Caki2 (cell line): ENCODE results near the gene PAXX. TPM values are rescaled to one million over a fixed set of nuclear protein-coding genes. Genes with fewer than 3 reads are reported as not detected.

Experiments
- DNase-seq: peaks from one replicate; pipeline ENCODE4 v3.0.0-alpha.2; 2015; ENCODE audit warnings: low read depth
- in situ Hi-C: cut with HindIII; loops from 2 replicates; pipeline ENCODE4 v1.10.0; 2016; ENCODE audit warnings: low sequenced_read_pairs, low pct_unique_long_range_greater_than_20kb, mixed read lengths
- total RNA-seq: library from RNA; depleted of rRNA; stranded (reverse); fragments of >200 nt; shearing (Covaris generic); gene quantifications from 2 replicates; pipeline ENCODE4 v1.2.3, GENCODE V29; 2014; ENCODE audit warnings: low replicate concordance

Gene PAXX
- total RNA-seq, 1 experiment from 2014 or later = 137 TPM

DNA sequence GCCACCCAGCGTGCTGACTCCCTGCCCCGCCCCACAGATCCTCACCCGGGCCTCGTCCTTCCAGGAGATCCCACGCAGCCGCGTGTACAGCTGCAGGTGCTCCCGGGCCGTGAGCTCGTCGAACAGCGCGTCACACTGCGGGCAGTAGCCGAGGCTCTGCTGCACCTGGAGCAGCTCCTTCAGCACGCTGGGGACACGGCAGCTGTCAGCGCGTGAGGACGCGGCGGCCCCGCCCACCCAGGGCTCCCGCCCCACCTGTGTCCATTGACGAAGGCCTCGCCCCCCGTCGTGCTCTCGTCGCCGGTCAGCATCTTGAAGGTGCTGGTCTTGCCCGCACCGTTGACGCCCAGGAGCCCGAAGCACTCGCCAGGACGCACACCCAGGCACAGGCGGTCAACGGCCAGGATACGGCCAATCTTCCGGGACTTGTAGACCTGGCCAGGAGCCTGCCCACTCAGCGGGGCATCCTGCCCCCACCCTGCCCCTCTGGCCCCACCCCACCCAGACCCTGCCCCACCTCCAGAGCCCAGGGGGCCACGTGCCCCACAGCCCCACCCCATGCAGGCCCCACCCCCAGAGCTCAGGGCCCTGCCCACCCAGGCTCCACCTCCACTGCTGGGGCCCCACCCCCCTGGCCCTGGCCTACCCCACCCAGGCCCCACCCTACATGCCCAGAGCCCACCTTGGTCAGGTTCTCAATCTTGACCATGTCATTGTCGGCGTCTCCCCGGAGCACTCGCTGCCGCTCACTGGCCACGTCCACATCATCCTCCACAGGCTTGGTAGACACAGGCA is 17.9 kb downstream of the PAXX start:
- in situ Hi-C loops = no loop called here
- no peak for DNase-seq

DNA sequence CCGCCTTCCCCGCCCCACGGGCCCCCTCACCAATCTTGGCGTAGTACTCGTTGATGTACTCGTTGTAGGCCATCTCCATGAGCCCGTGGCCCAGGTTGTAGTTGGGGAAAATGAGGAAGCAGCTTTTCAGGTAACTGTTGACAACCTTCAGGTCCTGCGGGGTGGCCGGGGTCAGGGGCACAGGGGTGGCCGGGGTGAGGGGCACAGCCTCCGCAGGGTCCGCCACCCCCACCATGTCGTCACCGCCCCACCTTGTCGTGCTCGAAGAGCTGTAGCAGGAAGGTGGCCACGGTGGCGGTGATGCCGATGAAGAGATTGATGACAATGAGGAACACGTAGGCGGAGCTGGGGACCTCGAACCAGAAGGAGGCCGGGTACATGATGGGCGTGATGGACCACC is 18.9 kb downstream of the PAXX start:
- in situ Hi-C loops = no loop called here
- no peak for DNase-seq

DNA sequence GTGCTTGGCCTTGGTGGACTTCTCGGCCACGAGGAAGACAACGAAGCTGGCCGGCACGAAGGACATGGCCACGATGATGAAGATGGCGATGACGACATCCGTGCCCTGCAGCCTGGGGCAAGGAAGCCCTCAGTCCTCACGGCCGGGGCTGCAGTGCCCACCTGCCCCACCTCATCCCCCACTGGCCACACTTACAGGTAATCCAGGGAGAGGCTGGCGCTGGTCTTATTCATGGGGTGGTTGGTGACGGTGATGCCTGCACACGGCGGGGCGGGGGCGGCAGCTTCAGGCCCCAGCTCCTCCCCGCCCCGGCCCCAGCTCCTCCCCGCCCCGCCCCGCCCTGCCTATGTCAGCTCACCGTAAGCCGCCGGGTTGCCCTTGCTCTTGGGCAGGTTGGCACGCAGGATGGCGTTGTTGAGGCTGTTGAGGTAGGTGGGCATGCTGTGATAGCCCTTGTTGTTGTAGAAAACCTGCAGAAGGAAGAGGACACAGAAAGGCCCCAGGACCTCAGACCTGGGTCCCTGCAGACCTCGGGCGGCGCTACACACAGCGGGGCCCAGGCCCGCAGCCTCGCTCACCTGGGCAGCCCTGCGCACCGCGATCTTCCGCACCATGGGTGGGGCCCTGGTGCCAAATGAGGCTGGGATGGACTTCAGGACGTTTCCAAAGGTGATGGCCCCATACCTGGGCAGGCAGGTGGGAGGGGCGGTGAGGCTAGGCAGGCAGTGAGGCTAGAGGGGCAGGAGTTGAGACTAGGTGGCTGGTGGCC is 19.9 kb downstream of the PAXX start:
- DNase-seq = no peak
- in situ Hi-C loops = no loop called here

DNA sequence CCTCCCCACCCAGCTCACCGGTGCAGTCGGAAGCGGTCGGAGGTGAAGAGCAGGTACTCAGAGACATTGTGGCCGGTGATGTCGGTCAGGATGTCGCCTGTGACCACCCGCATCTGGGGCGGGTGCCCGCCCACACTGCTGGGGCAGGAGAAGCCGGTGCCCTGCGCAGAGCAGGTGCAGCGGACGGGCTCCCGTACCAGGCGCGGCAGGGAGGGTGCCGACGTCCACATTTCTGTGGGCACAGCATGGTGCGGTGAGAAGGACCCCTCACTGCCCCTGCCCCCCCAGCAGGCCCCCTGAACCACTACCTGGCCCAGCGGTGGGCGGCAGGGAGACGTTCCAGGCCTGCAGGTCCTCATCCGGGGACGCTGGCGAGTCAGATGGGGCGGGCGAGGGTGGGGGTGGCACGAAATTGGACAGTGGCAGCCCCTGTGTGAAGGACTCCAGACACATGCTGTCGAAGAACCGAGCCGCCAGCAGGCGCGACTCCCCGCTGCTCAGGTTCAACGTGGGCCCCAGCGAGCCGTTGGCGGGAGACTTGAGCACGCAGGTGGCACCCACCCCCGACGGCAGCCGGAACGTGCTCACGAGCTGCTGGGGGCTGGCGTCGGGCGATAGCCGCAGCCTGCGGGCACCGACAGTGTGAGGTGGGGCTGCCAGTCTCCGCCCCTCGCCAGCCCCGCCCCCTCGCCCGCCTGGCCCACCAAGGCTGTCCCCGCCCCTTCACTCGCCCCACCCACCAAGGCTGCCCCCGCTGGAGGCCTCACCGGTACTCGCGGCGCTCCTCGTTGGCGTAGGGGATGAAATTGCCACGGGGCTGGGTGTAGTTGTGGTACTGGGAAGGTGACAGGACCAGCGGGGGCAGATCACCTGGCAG is 20.7 kb downstream of the PAXX start:
- in situ Hi-C loops = no loop called here
- DNase-seq = no peak

DNA sequence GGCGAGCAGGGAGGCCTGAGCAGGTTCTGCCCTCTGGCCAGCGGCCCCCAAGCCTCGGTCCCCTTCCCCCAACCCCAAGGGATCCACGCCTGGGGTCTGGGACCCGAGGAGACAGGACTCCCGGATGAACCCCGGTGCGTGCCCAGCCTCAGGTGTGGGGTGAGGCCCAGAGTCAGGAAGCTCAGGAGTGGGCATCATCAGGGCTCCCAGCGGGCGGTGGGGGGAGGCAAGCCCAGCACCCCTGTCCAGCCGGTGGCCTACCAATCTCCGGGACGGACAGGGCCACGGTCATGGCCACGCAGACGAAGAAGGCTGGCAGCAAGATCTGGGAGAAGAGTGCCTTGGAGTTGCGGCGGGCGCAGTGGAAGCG is 21.3 kb downstream of the PAXX start:
- in situ Hi-C loops = no loop called here
- no peak for DNase-seq

DNA sequence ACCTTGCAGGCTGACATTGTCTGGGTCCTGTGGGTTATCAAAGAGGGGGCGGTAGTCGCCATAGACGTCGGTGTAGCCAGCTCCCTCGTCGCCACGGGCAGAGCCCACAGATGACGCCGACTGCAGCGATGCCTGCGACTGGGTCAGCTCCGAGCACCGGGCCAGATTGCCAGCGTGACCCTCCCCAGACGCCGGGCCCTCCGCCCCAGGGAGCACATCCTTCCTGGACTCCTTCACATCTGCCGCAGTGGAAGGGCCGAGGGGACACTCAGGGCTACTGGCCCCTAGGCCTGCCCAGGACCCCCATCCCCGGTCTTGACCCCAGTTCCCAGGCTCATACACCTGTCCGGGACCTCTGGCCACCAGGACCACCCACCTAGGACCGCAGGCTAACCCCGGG is 21.9 kb downstream of the PAXX start:
- in situ Hi-C loops = no loop called here
- no peak for DNase-seq

DNA sequence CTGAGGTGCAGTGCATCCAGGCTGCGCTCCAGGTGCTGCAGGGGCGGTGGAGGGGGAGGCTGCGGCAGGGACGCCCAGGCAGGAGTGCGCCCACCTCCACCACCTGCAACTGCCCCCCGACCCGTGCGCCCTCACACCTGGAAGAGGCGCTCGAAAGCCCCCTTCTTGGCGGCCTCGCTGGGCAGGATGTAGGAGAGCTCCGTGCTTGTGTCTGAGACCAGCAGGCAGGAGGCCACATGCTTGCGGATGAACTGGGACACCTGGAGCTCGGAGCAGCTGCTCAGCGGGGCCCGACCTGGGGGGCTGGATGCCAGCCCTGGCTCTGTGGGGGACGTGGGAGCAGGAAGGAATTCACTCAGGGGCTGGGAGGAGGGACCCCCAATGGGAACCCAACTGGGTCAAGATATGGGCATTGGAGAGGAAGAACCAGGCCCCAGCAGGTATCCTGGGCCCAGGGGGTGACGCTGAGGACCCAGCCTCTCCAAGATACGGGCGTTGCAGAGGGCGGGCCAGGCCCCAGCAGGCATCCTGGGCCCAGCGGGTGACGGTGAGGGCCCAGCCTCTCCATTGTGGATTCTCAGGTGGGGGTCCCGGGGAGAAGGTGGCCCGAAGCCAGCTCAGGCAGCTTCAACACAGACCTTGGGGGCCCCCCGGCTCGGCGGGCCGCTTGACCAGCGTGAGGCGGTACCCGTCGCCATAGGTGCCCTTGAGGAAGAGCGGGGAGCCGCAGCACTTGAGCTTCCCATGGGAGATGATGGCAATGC is 22.7 kb downstream of the PAXX start:
- DNase-seq = no peak
- in situ Hi-C loops = no loop called here

DNA sequence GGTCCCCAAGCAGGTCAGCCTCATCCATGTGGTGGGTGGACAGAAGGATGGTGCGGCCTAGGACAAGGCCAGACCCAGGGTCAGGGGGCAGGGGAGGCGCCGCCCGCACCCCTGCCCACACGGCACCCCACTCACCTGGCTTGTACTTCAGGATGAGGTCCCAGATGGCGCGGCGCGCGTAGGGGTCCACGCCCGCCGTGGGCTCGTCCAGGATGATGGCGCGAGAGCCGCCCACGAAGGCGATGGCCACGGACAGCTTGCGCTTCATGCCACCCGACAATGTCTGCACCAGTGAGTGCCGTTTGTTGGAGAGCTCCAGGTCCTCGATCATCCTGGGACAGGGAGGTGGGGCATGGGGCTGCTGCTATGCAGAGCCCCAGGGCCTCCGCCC is 23.3 kb downstream of the PAXX start:
- in situ Hi-C loops = no loop called here
- DNase-seq = no peak

DNA sequence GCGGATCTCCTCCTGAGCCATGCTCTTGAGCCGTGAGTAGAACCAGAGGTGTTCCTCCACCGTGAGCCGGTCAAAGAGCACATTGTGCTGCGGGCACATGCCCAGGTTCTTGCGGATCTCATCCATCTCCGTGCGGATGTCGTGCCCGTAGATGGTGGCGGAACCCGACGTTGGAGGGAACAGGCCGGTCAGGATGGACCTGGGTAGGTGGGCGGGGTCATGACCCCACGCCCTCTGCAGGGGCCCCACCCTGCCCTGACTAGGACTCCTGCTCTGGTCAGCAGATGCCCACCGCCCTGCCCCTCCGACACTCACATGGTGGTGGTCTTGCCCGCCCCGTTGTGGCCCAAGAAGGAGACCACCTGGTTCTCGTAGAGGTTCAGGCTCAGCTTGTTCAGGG is 23.8 kb downstream of the PAXX start:
- no peak for DNase-seq
- in situ Hi-C loops = no loop called here

DNA sequence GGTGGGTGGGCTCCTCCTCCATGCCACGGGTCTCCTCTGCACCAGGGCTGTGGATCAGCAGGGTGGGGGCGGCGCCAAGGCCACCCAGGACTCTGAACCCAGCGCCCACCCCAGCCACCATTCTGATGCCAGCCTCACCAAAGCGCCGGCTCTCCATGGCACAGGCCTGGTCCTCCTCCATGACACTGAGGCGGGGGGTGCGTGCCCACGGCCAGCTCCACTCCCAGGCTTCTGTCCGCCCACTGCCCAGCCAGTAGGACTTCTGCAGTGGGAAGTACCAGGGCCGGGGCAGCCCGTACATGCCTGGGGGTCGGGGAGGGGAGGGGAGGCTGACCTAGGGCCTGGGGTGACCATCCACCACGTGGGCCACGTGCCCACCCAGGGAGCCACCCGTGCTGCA is 24.2 kb downstream of the PAXX start:
- in situ Hi-C loops = no loop called here
- no peak for DNase-seq

DNA sequence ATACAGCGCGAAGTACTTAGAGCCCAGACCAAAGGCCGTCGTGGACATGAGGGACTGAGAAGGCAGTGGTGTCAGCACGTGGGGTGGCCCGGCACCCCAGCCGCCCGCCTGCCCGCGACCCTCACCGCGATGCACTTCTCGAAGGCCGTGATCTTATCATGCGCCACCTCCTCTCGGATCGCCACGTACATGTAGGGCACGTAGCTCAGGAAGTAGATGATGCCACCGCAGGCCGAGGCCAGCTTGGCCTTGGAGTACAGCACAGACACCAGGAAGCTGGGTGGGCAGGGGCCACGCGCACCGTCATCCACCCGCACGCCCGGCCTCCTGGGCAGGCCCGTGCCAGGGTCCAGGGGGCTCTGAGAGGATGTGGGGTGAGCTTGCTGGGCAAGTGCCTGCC is 24.8 kb downstream of the PAXX start:
- in situ Hi-C loops = no loop called here
- DNase-seq = no peak

DNA sequence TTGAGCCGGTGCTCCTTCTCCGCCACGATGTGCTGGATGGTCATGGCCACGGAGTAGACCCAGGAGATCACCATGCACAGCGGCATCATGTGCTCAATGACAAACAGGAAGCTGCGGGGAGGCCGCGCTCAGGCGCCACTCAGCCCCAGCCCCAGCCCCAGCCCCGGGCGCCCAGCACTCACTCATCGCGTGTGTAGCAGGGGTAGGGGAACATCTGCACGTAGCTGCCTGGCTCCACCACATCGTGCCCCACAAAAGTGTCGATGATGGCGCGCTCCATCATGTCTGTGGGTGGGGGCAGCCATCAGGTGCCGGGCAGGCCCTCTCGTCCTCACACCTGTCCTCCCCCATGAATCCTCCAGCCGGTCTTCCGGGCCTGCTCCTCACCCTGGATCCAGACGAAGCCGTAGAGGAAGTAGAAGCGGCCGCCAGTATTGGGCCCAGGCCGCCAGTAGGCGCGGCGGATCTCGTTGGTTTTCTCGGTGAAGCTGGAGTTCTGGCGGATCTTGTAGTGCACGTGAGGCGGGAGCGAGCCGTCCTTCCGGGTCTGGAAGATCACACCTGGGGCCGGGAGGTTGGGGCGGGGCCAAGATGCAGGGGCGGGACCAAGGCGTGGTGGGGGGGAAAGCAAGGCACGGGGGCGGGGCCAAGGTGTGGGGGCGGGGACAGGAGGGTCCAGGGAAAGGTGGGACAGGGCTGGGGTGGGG is 25.7 kb downstream of the PAXX start:
- in situ Hi-C loops = no loop called here
- DNase-seq = no peak

DNA sequence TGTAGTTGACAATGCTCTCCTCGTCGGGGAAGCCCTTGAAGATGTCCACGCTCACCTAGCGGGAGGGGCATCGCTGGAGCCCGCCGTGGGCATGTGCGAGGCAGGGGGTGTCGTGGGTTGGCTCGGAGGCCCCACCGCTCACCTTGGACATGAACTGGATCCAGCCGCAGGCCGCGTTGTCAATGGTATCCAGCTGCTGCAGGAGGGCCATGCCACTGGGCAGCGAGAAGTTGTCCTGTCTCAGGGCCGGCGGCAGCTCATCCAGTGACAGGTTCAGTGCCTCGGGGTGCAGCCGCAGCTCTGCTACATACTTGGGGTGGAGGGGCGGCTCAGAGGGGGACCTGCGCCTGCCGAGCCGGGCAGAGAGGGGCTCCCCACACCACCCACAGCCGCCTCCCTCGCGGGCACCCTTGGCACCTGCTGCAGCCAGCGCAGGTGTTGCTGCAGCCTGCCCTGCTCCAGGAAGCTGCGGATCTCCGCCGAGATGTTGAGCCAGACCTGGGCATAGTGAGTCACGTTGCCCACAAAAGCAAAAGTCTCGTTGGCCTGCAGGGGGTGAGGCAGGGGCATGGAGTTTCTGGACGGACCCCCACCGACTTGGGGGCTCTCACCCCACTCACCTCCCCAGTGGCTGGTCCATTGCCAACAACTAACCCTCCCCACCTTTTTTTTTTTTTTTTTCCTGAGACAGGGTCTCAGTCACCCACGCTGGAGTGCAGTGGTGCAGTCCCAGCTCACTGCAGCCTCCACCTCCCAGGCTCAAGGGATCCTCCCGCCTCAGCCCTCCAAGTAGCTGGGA is 26.7 kb downstream of the PAXX start:
- no peak for DNase-seq
- in situ Hi-C loops = no loop called here

DNA sequence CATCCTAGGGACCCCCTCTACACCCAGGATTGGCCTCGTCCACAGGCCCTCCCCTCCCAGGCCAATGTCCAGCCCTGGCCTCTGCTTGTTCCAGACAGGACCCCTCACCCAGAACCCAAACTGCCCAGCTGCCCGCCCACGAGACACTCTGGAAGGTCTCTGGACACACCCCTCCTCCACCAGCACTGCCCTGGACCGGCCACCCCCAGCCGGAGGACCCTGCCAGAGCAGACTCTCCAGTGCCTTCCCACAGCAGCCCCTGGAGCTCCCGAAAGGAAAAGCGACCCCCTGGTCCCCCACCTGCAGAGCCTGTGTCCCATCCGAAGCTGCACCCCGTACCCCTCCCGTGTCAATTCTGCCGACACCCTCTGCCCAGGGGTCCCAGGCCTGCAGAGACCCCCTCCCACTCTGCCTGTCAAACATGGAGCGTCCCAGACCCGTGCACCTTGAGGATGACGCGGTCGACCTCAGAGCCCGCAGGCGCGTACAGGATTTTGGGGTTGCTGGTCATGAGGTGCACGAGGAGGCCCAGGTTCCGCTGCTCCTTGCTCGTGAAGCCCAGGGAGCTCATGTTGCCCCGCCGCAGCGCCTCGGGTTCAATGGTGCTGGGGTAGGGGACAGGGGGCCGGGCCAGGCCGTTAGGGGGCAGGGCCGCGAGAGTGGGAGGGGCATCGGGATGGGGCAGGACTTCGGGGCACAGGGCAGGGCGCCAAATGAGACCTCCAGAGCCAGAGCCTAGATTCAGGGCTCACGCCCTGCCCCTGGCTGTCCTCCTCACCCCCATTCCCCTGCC is 27.9 kb downstream of the PAXX start:
- in situ Hi-C loops = no loop called here
- DNase-seq = no peak

DNA sequence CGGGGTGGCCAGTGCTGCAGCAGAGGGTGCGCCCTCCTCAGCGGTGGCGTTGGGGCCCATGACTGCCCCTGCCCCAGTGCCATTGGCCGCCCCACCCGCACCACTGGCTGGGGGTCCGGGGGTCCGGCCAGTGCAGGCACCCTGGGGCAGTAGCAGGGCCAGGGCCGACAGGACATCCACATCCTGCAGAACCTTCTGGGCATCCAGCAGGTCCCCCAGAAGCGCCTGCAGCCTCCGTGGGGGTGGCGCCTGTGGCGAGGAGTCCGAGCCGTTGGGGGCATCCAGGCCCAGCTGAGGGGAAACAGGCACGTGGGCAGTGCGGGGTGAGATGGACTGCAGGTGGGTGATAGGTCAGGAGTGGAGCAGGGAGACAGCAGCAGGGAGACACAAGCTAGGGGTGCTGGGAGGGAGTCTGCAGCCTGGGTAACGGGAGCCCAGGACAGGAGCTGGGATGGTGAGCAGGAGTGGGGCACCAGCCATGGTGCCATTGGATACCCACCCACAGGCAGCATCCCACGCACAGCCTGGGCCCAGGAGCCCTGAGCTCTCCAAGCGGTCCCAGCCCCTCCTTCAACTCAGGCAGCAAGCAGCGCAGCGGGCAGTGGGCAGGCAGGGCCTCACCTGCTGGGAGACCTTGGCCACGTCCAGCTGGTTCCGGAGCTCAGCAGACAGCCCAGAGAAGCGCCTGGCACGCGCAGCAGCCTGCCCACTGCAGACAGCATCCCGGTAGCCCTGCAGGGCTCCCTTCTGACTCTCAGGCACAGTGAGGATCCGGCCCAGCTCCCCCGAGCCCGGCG is 28.7 kb downstream of the PAXX start:
- in situ Hi-C loops = no loop called here

DNA sequence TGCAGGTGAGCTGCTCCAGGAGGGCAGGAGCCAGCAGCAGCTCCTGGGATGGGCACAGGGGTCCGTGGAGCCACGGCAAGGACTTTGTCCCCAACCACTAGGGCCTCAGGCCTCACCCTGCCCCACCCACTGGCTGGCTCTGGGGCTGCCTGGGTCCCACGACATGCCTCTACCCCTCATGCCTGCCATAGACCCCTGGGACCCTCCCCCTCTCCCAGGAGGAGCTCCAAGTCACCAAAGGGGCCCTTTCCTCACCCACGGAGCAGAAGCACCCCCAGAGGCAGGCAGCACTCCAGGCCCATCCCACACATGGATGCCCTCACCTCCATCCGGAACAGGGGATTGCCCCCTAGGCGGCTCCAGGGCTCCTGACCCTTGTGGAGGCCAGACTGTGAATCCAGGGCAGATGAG is 29.4 kb downstream of the PAXX start:
- no peak for DNase-seq
- in situ Hi-C loops = no loop called here

More for the DNA sequence above, 28.7 kb downstream of the PAXX start:
- DNase-seq = no peak
